Stomach (tissue), 4 donors: ENCODE results near the gene DOCK6.

ENCODE experiments used
- POLR2A ChIP-seq, 4 donors: fragments of 450-650 bp; IDR thresholded peaks; one replicate each; pipeline ENCODE4 v1.6.1; 2016; ENCODE audit warnings: antibody characterized with exemption in 4 of 4, control low read depth in 2 of 4, mild to moderate bottlenecking in 1 of 4, moderate library complexity in 1 of 4
- TF ChIP-seq, protein P1 (sequence below), 7 experiments: fragments of 450-650 bp in 4 of 7; fragments of 200-600 bp in 3 of 7; sonication (generic) in 3 of 7; IDR thresholded peaks; one replicate each; pipeline ENCODE4 v1.5.1; 2016 to 2019; ENCODE audit warnings: antibody characterized with exemption in 7 of 7, control low read depth in 2 of 7, mild to moderate bottlenecking in 1 of 7

DNA sequence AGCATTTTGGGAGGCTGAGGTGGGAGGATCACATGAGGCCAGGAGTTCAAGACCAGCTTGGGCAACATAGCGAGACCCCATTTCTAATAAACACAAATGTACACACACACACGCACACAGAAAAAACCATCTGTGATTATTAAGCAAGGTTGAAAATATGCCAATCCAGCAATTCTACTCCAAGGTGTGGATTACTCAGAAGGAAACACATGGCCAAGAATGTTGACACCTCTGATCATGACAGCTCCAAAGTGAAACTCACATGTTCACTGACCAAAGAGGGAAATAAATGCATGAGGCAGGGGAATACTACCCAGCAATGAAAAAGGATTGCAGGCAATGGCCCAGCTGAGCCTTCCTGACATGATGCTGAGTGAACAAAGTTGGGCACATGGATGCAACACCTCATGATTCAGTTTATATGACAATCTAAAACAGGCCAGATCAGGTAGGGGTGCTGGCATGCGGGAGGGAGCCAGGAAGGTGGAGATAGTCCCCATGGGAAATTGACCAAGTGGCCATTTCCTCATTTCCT lies 4.4 kb downstream of the DOCK6 start:
- TF ChIP-seq, protein P1, sequence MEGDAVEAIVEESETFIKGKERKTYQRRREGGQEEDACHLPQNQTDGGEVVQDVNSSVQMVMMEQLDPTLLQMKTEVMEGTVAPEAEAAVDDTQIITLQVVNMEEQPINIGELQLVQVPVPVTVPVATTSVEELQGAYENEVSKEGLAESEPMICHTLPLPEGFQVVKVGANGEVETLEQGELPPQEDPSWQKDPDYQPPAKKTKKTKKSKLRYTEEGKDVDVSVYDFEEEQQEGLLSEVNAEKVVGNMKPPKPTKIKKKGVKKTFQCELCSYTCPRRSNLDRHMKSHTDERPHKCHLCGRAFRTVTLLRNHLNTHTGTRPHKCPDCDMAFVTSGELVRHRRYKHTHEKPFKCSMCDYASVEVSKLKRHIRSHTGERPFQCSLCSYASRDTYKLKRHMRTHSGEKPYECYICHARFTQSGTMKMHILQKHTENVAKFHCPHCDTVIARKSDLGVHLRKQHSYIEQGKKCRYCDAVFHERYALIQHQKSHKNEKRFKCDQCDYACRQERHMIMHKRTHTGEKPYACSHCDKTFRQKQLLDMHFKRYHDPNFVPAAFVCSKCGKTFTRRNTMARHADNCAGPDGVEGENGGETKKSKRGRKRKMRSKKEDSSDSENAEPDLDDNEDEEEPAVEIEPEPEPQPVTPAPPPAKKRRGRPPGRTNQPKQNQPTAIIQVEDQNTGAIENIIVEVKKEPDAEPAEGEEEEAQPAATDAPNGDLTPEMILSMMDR (IDR thresholded peaks at IDR 0.05) = no peak
- no peak for TF ChIP-seq POLR2A (IDR thresholded peaks at IDR 0.05)
